Measurements from ENCODE around the gene CT47B1. TPM values are rescaled to one million over a fixed set of nuclear protein-coding genes. Genes with fewer than 3 reads are reported as not detected.
"Not testable (repeated sequence)": the region's sequence is repeated elsewhere in the genome, so short reads cannot be mapped to it uniquely, and the experiment has no call there.

Gene CT47B1
- not detected for total RNA-seq

DNA sequence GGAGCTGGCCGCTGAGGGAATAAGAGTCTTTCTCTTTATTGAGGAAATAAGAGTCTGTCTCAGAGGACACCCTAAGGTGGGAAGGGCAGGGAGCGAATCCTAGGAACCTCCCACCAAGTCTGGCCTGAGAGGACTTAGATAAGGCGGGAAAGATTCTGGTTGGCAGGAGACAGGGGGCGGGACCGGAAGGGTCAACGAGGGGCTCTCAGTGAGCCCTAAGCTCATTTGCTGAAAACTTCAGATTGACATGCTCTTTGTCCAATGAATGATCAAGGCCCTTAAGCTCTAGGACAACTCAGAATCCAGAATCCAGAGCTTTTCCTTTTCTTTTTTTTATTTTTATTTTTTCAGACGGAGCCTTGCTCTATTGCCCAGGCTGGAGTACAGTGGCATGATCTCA is at the start of gene CT47B1:
TSS of gene CT47B1 (minus strand) at position 101 of the 400 bp plus-strand sequence. CDS start 196 bp downstream, outside the sequence.
- H3K36me3 ChIP-seq; H3K9me3 ChIP-seq; H3K4me1 ChIP-seq; H3K4me3 ChIP-seq; intact Hi-C loops (cut with DNase I); H3K27ac ChIP-seq; H3K27me3 ChIP-seq; DNase-seq: not testable (repeated sequence)
- WGBS, 2 donors: no CpG with 5 or more reads among the region's 7 CpGs

DNA sequence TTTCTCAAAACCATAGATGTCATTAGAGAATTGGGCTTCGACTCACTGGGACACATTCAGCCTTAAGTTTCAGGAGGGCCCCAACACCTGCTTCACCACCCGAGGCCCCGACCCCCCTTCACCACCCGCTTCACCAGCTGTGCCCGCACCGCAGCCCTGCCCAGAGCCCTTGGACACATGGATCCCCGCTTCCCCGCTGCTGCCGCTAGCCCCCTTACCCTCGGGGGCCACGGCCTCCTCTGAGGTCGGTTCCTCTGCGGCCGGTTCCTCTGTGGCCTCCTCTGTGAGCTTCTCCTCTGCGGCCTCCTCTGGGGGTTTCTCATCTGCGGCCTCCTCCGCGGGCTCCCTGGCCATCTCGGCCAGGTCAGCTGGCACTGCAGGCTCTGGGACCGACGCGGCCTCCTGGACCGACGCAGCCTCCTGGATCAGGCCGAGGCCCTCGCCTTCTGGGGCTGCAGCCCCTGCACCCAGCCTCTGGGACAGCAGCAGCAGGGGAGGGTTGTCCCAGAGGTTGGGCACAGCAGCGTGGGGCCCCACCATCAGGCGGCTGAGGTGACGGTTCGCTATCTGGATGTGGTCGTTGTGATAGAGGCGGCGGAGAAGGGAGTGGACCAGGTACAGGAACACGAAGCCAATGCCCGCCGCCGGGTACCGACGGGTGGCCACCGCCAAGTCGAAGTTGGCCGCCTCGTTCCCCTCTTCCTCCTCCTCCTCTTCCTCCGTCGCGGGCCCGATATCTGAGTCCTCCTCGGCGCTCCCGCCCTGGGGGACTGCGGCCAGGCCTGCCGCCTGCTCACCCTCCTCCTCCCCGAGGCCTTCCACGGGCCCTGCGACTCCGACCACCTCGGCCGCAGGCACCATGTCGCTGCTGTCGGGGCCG is 748 bp downstream of the CT47B1 start:
- no peak for DNase-seq
- H3K36me3 ChIP-seq: no peaks in the 10 kb centered on the region
- intact Hi-C loops (cut with DNase I): no loop called here
- no peaks in the 10 kb centered on the region for H3K9me3 ChIP-seq
- H3K4me3 ChIP-seq: no peak overlapping the region
- H3K27me3 ChIP-seq: no peaks in the 10 kb centered on the region
- 91 to 95% methylated on average over 26 to 28 of the region's 61 CpGs for WGBS, 2 donors
- no peaks in the 10 kb centered on the region for H3K4me1 ChIP-seq
- TF ChIP-seq, protein P1, sequence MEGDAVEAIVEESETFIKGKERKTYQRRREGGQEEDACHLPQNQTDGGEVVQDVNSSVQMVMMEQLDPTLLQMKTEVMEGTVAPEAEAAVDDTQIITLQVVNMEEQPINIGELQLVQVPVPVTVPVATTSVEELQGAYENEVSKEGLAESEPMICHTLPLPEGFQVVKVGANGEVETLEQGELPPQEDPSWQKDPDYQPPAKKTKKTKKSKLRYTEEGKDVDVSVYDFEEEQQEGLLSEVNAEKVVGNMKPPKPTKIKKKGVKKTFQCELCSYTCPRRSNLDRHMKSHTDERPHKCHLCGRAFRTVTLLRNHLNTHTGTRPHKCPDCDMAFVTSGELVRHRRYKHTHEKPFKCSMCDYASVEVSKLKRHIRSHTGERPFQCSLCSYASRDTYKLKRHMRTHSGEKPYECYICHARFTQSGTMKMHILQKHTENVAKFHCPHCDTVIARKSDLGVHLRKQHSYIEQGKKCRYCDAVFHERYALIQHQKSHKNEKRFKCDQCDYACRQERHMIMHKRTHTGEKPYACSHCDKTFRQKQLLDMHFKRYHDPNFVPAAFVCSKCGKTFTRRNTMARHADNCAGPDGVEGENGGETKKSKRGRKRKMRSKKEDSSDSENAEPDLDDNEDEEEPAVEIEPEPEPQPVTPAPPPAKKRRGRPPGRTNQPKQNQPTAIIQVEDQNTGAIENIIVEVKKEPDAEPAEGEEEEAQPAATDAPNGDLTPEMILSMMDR (IDR thresholded peaks at IDR 0.05): no peak
- TF ChIP-seq POLR2A (IDR thresholded peaks at IDR 0.05): no peak
- H3K27ac ChIP-seq: no peak overlapping the region

DNA sequence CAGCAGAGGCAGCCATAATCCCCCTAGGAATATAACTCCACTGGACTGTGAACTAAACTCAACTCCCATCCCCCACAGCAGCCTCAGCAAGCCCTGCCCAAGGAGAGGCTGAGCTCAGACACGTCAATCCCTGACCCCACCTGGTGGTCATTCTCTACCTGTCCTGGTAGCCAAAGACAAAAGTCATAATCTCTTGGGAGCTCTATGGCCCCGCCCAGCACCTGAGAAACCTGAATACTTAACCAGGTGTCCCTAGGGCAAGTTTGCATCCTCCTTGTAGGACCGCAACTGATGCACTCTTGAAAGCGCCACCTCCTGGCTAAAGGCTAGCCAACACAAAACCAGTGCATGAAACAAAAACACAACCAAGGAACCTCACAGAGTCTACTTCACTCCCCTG is 18.4 kb downstream of the CT47B1 start:
- 43 to 51% methylated on average over 2 of the region's 4 CpGs for WGBS, 2 donors
- Histone ChIP-seq H3K27me3 (no peaks in the 10 kb centered on the region), H3K4me1 (no peaks in the 10 kb centered on the region), H3K27ac (no peak overlapping the region), H3K4me3 (no peak overlapping the region), H3K36me3 (no peaks in the 10 kb centered on the region), H3K9me3 (no peaks in the 10 kb centered on the region)
- DNase-seq: no peak
- no peak for TF ChIP-seq POLR2A (IDR thresholded peaks at IDR 0.05)
- TF ChIP-seq, protein P1 (IDR thresholded peaks at IDR 0.05): no peak
- intact Hi-C loops (cut with DNase I): no loop called here

DNA sequence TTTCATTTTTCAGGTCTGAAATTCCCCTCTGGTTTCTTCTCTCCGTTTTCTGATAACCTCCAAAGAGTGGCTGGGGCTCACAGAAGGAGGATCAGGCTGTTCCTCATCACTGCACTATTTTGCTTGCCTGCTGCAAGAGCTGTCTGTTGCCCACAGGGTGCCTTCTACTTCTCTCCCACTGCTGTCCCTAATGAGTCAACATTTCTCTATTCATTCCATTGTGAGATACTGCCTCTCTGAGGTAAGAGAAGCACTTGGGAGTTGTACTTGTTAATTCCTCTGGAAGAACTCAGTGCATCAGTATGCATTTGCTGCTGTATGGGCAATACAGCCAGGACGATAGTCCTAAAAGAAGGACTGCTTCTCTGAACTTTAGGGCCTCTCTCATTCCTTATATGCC is 34.8 kb downstream of the CT47B1 start:
- Histone ChIP-seq H3K27me3 (no peaks in the 10 kb centered on the region), H3K4me3 (no peak overlapping the region), H3K4me1 (no peaks in the 10 kb centered on the region), H3K27ac (no peak overlapping the region), H3K36me3 (no peaks in the 10 kb centered on the region), H3K9me3 (peaks cover 0 to 4% (median 0%) of the 10 kb centered on the region in 3 donors)
- DNase-seq: no peak
- 57 to 65% methylated on average over 2 of the region's 2 CpGs for WGBS, 2 donors
- TF ChIP-seq, protein P1 (IDR thresholded peaks at IDR 0.05): no peak
- TF ChIP-seq POLR2A (IDR thresholded peaks at IDR 0.05): no peak
- intact Hi-C loops (cut with DNase I): no loop called here

DNA sequence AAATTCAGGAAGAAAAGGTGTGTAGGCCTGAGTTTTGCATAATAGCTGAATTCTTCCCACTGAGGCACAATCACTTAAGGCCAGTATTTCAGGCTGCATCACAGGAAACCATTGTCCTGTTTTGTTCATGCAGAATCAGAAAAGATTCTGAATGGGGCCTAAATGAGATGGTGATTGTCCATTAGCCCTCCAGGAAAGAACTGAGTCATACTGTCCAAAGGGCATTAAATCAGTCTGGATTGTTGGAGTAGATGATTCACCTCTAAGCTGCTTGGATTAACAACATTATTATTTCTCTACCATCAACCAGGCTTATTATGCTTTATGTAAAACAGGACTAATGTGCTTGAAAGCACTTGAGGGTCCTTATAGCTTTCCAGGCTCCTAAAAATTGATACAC is 36.2 kb downstream of the CT47B1 start:
- TF ChIP-seq, protein P1 (IDR thresholded peaks at IDR 0.05): no peak
- no peaks in the 10 kb centered on the region for H3K36me3 ChIP-seq
- intact Hi-C loops (cut with DNase I): no loop called here
- no peaks in the 10 kb centered on the region for H3K9me3 ChIP-seq
- no peak for DNase-seq
- no peaks in the 10 kb centered on the region for H3K27me3 ChIP-seq
- H3K4me3 ChIP-seq: no peak overlapping the region
- H3K27ac ChIP-seq: no peak overlapping the region
- H3K4me1 ChIP-seq: no peaks in the 10 kb centered on the region

DNA sequence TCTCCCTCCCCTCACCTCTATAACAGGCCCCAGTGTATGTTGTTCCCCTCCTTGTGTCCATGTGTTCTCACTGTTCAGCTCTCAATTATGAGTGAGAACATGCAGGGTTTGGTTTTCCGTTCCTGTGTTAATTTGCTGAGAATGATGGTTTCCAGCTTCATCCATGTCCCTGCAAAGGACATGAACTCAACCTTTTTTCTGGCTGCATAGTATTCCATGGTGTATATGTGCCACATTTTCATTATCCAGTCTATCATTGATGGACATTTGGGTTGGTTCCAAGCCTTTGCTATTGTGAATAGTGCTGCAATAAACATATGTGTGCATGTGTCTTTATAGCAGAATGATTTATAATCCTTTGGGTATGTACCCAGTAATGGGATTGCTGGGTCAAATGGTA is 48.5 kb downstream of the CT47B1 start:
- H3K4me3 ChIP-seq; DNase-seq; H3K36me3 ChIP-seq; H3K27ac ChIP-seq; H3K9me3 ChIP-seq; H3K4me1 ChIP-seq; H3K27me3 ChIP-seq; intact Hi-C loops (cut with DNase I): not testable (repeated sequence)
- whole genome bisulfite sequencing, 2 donors: 86 to 100% methylated on average over 1 of the region's 1 CpG
